Amygdala (tissue), 56 donors: ENCODE measurements around the gene SPACA5B.
A peak's percentile ranks its signal among the peaks of the same experiment; 100 is the strongest.
"Not testable (repeated sequence)": the region's sequence is repeated elsewhere in the genome, so short reads cannot be mapped to it uniquely, and the experiment has no call there.

Source experiments
- DNase-seq, 56 donors: peaks; one replicate each; lab custom pipeline; 2025; lab: John Stamatoyannopoulos, UW

The SPACA5B gene

DNA sequence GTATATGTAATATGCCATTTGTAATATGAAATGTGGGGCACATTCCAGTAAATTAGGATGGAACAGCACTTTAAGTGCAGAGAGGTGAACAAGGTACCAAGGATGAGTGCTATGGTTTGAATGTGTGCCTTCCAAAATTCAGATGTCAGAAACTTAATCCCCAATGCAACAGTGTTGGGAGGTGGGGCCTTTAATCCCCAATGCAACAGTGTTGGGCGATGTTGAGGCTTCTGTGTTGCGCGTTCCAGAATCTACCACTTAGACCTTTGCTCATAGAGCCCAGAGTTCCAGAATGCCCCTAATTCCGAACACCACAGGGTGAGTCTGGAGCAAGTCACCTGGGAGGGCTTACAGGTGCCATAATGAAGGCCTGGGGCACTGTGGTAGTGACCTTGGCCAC lies at the start of gene SPACA5B:
Gene SPACA5B, plus strand, starts transcription at position 301 of the 400 bp plus-strand sequence. Its CDS starts 62 bp downstream, at position 363.
- not testable (repeated sequence) for DNase-seq

DNA sequence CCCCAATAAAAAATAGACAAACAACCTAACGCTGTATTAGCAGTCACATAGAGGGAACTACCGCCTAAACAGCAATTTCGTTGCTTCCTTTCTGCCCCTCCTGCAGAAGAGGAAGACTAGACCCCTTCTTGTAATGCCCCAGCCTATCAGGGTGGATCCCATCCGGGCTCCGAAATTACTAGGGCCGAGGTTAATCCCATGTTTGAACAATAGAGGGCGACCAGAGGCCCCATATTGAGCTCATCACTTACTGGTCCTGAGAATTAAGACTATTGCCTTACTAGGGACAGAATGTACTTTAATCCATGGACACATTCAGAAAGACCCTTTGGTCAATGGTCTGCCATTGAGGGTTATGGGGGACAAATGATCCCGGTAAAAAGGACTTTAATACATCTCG lies 47.2 kb upstream of the SPACA5B start:
- DNase-seq, result peak in 33 of 56 donors; percentile 0 to 56 (median 4)

DNA sequence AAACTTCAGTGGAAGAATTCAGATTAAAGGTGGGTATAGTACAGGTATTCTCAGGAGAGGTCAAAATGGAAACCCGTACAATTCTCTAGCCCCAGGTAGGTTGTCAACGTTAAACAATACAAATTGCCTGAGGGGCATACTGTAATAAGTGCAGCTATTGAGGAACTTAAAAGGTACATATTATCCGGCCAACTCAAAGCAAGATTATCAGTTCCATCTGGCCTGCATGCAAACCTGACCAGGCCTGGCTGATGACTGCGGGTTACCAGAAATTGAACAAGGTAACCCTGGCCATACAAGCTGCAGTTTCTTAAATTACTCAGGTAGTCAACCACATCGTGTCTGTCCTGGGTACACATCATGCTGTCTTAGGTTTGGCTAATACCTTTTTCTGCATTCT lies 46.7 kb upstream of the SPACA5B start:
- no peak for DNase-seq

DNA sequence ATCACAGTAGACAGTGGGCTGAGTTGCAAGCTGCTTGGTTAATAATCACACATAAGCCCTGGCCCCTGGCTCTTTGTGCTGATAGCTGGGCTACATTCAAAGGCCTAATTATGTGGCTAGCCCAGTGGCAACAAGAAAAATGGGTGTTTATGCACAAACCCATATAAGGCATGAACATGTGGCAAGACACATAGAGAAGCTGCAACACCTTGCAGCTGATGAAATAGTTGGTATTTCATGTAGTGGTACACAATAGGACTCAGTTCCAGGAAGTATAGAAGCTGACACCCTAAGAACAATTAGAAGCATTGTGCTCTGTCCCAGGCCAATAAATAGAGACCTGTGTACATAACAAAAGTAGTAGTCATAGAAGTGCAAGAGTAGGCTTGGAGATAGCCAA lies 44.3 kb upstream of the SPACA5B start:
- peak in 1 of 56 donors; percentile 4 for DNase-seq

GRCh38 chrX:48090123-48090522 lies 40.3 kb upstream of the SPACA5B start:
- no peak for DNase-seq

DNA sequence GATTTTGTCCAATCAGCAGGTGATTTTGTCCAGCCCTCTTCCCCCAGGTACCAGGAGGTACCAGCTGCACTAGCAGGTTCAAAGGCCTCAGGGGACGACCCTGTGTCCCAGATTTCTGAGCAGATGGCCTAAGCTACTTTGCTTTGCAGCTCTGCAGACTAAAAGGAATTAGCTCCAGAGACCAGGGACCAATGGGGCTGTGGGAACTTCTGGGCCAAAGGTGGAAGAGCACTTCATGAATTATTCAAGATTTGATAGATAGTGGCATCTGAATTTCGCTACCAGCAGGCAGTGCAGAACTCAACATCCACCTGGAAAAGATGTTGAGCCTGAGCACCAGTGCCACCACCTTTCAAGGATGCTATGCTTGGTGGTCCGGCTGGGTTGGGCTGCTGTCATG lies 37.9 kb upstream of the SPACA5B start:
- DNase-seq, result not testable (repeated sequence)

DNA sequence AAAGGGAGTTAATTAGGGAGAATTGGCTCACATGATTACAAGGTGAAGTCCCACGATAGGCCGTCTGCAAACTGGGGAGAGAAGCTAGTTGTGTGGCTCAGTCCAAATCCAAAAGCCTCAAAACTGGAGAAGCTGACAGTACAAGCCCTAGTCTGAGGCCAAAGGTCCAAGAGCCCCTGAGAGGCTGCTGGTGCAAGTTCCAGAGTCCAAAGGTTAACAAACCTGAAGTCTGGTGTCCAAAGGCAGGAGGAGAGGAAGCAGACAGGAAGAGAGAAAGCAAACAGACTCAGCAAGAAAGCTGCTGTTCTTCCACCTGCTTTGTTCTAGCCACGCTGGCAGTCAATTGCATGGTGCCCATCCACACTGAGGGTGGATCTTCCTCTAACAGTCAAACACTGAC lies 29.0 kb upstream of the SPACA5B start:
- no peak for DNase-seq

DNA sequence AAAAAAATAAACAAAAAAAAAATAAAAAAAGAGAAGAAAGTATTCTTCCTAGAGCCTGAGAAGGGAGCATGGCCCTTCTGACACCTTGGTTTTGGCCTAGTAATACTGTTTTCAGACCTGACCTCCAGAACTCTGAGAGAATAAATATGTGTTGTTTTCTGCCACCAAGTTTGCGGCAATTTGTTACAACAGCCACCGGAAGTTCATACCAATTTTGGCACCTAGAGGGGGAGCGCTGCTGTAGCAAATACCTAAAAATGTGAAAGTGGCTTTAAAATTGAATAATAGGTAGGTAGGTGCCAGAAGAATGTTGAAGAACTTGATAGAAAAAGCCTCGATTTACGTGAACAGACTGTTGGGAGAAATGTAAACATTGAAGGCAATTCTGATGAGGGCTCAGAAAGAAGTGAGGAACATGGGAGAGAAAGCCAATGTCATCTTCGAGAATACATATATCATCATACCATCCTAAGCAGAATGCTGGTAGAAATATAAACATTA lies 27.5 kb upstream of the SPACA5B start:
- DNase-seq, result no peak

DNA sequence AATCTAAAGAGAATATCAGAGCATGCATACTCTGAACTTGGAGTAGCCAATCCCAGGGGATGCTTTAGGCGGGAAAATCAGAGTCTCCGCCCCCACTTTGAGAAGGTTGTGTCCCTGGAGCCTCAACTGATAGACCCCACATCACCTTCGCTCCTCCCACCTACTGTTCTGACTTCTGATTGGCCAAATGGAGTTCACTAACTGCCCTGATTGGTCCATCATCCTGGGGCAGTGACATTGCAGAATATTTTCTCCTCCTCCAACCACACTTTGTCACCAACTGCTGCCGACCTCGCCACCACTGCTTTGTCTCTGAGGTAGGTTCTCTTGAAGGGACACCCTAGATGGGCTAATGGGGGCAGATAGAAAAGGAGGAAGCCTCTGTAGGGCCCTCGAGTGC lies 22.7 kb upstream of the SPACA5B start:
- DNase-seq, result no peak

- DNase-seq, result not testable (repeated sequence)
These were observed 5.1 kb upstream of the SPACA5B start for GRCh38 chrX:48125286-48125685.

GRCh38 chrX:48132308-48132844 lies 1.9 kb downstream of the SPACA5B start:
- not testable (repeated sequence) for DNase-seq

- not testable (repeated sequence) for DNase-seq
These were observed 8.7 kb downstream of the SPACA5B start for GRCh38 chrX:48139076-48139475.

DNA sequence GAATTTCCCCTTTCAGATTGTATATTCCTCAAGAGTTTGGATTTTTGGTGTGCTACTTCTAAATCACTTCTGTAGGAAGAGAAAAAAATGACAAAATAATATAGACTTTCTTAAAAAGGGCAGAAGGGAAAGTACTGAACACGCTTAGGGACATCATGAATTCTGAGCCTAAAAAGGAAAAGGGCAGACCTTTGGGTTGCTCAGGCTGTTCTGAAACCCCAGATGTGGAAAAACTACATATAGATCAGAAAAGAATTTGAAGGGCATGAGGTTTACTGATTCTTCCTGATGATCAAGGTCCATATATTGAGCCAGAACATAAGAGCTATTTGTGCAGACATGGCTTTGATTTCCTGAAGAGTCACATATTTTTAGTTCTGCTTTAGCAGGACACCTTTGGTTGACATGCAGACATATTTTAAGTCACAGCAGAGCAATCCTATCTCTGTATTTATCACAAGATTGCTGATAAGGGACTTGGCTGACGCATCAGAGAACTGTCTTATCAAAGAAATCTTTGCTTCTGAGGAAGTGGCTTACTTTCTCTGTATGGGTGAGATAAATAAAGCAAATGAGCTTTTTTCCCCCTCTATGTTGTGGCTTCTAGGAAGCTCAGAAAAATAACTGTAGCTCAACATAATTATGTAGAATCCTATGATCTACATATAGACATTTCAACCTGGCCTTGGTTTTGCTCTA lies 11.5 kb downstream of the SPACA5B start:
- not testable (repeated sequence) for DNase-seq

DNA sequence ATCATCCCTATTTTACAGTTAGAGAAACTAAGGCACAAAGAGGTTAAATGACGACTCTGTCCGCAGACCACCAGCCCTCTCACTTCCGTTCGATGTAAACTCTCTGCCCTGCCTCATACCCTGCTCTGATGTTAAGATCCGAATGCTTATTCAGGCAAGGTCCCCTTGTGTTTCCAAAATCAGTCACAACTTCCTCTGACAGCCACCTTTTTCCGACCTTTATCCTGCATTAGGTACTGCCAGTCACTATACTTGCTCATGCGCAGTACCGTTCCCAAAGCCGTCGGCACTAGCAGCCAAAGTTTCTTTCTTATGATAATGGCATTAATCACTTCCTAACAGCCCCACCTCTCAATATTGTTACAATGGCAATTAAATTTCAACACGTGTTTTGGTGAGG lies 12.3 kb downstream of the SPACA5B start:
- DNase-seq, result not testable (repeated sequence)

DNA sequence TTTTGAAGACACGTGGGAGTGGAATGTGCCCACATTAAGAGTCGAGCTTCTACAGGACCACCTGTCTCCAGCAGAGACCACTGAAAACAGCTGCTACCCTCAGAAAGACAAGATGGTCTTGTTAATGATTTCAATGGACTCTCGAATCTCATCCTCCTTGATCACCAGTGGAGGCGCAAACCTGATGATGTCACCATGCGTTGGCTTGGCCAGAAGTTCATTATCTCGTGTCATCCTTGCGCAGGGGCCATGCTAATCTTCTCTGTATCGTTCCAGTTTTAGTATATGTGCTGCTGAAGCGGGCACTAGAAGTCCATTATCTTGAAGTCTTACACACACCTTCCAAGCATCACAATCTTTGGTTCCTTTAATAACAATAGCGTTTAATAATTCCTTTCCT lies 23.3 kb downstream of the SPACA5B start:
- no peak for DNase-seq

GRCh38 chrX:48154796-48155195 lies 24.4 kb downstream of the SPACA5B start:
- no peak for DNase-seq

DNA sequence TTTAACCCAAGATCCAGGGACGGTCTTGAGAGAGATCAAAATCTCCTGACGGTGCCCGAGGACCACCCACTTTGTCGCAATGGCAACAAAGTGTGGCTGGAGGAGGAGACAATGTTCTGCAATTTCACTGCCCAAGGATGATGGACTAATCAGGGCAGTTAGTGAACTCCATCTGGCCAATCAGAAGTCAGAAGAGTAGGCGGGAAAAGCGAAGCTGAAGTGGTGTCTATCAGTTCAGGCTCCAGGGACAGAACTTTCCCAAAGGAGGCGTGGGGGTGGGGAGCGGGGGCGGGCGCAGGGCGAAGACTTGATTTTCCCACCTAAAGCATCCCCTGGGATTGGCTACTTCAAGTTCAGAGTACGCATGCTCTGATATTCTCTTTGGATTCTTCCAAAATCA lies 25.6 kb downstream of the SPACA5B start:
- DNase-seq, result no peak

DNA sequence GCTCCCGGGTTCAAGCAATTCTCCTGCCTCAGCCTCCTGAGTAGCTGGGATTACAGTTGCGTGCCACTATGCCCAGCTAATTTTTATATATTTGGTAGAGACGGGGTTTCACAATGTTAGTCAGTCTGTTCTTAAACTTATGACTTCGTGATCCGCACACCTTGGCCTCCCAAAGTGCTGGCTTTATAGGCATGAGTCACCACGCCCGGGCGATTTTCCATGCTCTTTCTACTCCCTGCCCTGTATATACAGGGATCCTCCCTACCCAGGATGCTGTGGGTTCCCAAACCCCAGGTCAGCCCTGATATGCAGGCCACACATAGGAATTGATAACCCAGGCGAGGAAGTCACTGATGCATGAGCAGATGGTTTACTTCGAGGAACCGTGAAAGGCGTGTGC lies 34.8 kb downstream of the SPACA5B start:
- DNase-seq, result no peak

GRCh38 chrX:48166322-48166721 lies 35.9 kb downstream of the SPACA5B start:
- DNase-seq, result not testable (repeated sequence)

- DNase-seq, result no peak
These were observed 49.3 kb downstream of the SPACA5B start for GRCh38 chrX:48179691-48180090.

GRCh38 chrX:48180811-48181210 lies 50.4 kb downstream of the SPACA5B start:
- DNase-seq, result no peak

DNA sequence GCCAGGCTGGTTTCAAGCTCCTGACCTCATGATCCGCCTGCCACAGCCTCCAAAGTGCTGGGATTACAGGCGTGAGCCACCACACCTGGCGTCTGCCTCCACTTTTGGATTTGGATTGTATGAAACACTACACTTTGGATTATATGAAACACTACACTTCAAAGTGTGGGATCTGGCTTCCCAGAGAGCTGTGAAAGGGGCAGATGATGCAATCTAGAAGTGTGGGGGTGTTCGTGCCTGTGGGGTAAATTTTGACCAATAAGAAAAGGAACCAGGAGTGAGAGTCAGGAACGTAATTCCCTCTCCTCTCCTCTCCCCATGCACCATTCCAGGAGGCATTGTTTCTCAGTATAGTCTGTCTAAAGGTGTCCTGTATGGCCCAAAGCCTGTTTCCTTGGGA lies 51.5 kb downstream of the SPACA5B start:
- DNase-seq, result not testable (repeated sequence)
